ENCODE results near the gene SSTR5.

GRCh38 chr16:1068451-1068850 lies 4.1 kb upstream of the SSTR5 start:
- TF ChIP-seq, protein P1, sequence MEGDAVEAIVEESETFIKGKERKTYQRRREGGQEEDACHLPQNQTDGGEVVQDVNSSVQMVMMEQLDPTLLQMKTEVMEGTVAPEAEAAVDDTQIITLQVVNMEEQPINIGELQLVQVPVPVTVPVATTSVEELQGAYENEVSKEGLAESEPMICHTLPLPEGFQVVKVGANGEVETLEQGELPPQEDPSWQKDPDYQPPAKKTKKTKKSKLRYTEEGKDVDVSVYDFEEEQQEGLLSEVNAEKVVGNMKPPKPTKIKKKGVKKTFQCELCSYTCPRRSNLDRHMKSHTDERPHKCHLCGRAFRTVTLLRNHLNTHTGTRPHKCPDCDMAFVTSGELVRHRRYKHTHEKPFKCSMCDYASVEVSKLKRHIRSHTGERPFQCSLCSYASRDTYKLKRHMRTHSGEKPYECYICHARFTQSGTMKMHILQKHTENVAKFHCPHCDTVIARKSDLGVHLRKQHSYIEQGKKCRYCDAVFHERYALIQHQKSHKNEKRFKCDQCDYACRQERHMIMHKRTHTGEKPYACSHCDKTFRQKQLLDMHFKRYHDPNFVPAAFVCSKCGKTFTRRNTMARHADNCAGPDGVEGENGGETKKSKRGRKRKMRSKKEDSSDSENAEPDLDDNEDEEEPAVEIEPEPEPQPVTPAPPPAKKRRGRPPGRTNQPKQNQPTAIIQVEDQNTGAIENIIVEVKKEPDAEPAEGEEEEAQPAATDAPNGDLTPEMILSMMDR (conservative IDR thresholded peaks at IDR 0.05; ENCODE audit: low read depth, low read length), result no peak
- TF ChIP-seq BHLHE40 (IDR thresholded peaks at IDR 0.05; ENCODE audit: low read depth, low read length), result no peak
- no peak for TF ChIP-seq SMC3 (IDR thresholded peaks at IDR 0.05; ENCODE audit: low read depth, low read length)
- TF ChIP-seq RCOR1 (IDR thresholded peaks at IDR 0.05; ENCODE audit: insufficient replicate concordance, low read length), result no peak
- no peak for TF ChIP-seq CEBPB (IDR thresholded peaks at IDR 0.05; ENCODE audit: low read depth, low read length)

Data from IMR-90 (cell line).